Measurements from ENCODE around the gene TEKT2.

DNA sequence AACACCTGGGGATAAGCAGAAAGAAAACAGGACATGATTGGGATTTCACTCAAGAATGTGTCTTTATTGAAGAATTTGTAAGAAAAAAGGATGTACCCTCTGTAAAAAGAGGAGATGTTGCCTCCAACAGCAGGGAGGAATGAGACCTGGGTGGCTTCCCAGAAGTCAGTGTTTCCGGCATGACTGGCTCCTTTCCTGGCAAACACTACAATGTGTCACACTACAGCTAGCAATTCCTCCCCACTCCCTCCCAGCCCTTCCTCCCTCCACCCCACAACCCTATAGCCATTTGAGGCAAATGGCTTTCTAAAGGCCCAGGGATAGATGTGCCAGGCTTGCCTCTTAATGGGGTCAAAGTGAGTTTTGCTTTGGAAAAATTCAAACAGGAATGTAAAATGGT is 52.6 kb downstream of the TEKT2 start:
- TF ChIP-seq, protein P1, sequence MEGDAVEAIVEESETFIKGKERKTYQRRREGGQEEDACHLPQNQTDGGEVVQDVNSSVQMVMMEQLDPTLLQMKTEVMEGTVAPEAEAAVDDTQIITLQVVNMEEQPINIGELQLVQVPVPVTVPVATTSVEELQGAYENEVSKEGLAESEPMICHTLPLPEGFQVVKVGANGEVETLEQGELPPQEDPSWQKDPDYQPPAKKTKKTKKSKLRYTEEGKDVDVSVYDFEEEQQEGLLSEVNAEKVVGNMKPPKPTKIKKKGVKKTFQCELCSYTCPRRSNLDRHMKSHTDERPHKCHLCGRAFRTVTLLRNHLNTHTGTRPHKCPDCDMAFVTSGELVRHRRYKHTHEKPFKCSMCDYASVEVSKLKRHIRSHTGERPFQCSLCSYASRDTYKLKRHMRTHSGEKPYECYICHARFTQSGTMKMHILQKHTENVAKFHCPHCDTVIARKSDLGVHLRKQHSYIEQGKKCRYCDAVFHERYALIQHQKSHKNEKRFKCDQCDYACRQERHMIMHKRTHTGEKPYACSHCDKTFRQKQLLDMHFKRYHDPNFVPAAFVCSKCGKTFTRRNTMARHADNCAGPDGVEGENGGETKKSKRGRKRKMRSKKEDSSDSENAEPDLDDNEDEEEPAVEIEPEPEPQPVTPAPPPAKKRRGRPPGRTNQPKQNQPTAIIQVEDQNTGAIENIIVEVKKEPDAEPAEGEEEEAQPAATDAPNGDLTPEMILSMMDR (IDR thresholded peaks at IDR 0.05; ENCODE audit: insufficient read depth, low read length, poor library complexity, severe bottlenecking): no peak
- TF ChIP-seq EZH2phosphoT487 (conservative IDR thresholded peaks at IDR 0.05; ENCODE audit: low read length): no peak

Measured in SU-DHL-6 (cell line).